ENCODE measurements around the gene INHBB. TPM values are rescaled to one million over a fixed set of nuclear protein-coding genes. Genes with fewer than 3 reads are reported as not detected.

Gene INHBB
- total and polyA plus RNA-seq, 2 of the 4 experiments (the other 2 are of a cell fraction): 0.18 to 0.92 TPM

DNA sequence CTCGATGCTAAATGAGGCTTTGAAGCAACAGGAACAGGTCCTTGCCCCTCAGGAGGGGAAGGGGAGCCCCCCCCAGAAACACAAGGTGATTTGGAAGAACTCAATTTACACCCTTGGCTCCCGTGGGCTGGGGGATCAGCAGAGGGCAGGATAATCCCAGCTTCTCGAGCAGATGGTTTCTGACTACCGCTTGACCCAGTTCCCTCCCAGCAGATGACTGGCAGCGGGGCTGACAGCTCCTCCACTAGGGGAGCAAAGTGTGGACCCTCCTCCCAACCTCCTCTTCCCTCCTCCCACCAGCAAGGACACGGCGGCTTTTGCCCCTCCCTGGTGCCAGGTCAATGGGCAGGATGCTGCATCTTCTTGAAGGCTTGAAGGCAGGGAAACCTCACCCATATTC, 3.5 kb upstream of the INHBB start:
- peaks cover 86% of the 10 kb centered on the region for H3K27me3 ChIP-seq (ENCODE audit: control insufficient read depth, insufficient read depth, low read length)
- intact Hi-C loops (cut with micrococcal nuclease): no loop called here
- in situ Hi-C loops (cut with MboI; ENCODE audit: low sequenced_read_pairs): loop anchor here (5.0 to 25.0 kb wide), 3 partner anchors 335 to 732 kb away; no protein-coding TSS in a partner anchor

More for the DNA sequence above, 3.5 kb upstream of the INHBB start:
- POLR2A ChIA-PET (ENCODE audit: unreplicated experiment): no interaction called here
- Histone ChIP-seq H3K9ac (ENCODE audit: low read depth, low read length) (no peak overlapping the region), H2AK5ac (ENCODE audit: low read depth, low read length) (no peak overlapping the region), H3K9me3 (ENCODE audit: control insufficient read depth, insufficient read depth, low read length) (no peaks in the 10 kb centered on the region), H3K14ac (replicated peaks; ENCODE audit: low read depth, low read length) (no peak overlapping the region), H3K4ac (ENCODE audit: low read depth, low read length) (no peak overlapping the region), H3K4me3 (ENCODE audit: insufficient read depth, low read depth, low read length) (no peak overlapping the region), H3K36me3 (ENCODE audit: control insufficient read depth, insufficient read depth, low read length) (no peaks in the 10 kb centered on the region), H3K18ac (ENCODE audit: low read depth, low read length) (no peak overlapping the region), H2AK9ac (replicated peaks; ENCODE audit: low read depth, low read length, poor library complexity) (no peak overlapping the region), H3K4me2 (ENCODE audit: low read depth, low read length) (no peak overlapping the region), H2BK15ac (ENCODE audit: low read depth, low read length) (no peak overlapping the region), H3K56ac (ENCODE audit: extremely low read depth, insufficient read depth, low read length) (no peak overlapping the region), H3K4me1 (ENCODE audit: control insufficient read depth, insufficient read depth, low read length) (peaks cover 6% of the 10 kb centered on the region; the same call in 1 of the 2 replicates), H2AFZ (replicated peaks; ENCODE audit: low read length, poor library complexity) (no peak overlapping the region), H4K5ac (ENCODE audit: low read depth, low read length) (no peak overlapping the region), H4K20me1 (ENCODE audit: insufficient read depth, low read length) (peaks cover 8% of the 10 kb centered on the region), H3K23ac (ENCODE audit: low read depth, low read length) (no peak overlapping the region), H2BK120ac (ENCODE audit: low read depth, low read length) (no peak overlapping the region), H3K79me1 (ENCODE audit: low read depth in 1 of 2, low read length in 2 of 2) (no peaks in the 10 kb centered on the region), H3K9me1 (ENCODE audit: insufficient read depth, low read length) (no peaks in the 10 kb centered on the region), H2BK5ac (ENCODE audit: low read depth, low read length, poor library complexity, severe bottlenecking) (no peak overlapping the region), H4K91ac (ENCODE audit: insufficient read depth, low read depth, low read length) (no peak overlapping the region), H4K8ac (ENCODE audit: low read depth in 2 of 2, low read length in 2 of 2) (no peak overlapping the region), H3K27ac (ENCODE audit: insufficient read depth, low read length) (no peak overlapping the region), H2BK20ac (ENCODE audit: low read depth, low read length) (no peak overlapping the region)
- WGBS, 2 experiments (ENCODE audit: extremely low coverage in 2 of 2, insufficient read length in 1 of 2): 21% methylated on average over 4 of the region's 7 CpGs; no CpG with 5 or more reads in 1 of the 2 experiments
- CTCF ChIA-PET: interaction anchor here (1.2 to 3.2 kb wide), 2 partner anchors 122 to 339 kb away, joined by 4 to 34 read pairs; no protein-coding TSS in a partner anchor
- dilution Hi-C loops (cut with HindIII; ENCODE audit: low sequenced_read_pairs, unreplicated experiment): no loop called here
- no TSS peak for BruUV-seq (replicated peaks)
- DNase-seq (no peak), ATAC-seq (ENCODE audit: low read depth) (no peak)
- TF ChIP-seq, protein P1, sequence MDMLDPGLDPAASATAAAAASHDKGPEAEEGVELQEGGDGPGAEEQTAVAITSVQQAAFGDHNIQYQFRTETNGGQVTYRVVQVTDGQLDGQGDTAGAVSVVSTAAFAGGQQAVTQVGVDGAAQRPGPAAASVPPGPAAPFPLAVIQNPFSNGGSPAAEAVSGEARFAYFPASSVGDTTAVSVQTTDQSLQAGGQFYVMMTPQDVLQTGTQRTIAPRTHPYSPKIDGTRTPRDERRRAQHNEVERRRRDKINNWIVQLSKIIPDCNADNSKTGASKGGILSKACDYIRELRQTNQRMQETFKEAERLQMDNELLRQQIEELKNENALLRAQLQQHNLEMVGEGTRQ (IDR thresholded peaks at IDR 0.05; ENCODE audit: low read depth, low read length): no peak
- TF ChIP-seq RCOR1 (IDR thresholded peaks at IDR 0.05; ENCODE audit: insufficient replicate concordance, low read length): no peak
- TF ChIP-seq POLR2A (IDR thresholded peaks at IDR 0.05; ENCODE audit: low read depth, low read length): no peak
- no peak for TF ChIP-seq CHD1 (IDR thresholded peaks at IDR 0.05; ENCODE audit: low read depth, low read length)
- no peak for TF ChIP-seq SMC3 (IDR thresholded peaks at IDR 0.05; ENCODE audit: low read depth, low read length)
- no peak for TF ChIP-seq FOS (IDR thresholded peaks at IDR 0.05; ENCODE audit: low read depth, low read length)
- TF ChIP-seq, protein P2, sequence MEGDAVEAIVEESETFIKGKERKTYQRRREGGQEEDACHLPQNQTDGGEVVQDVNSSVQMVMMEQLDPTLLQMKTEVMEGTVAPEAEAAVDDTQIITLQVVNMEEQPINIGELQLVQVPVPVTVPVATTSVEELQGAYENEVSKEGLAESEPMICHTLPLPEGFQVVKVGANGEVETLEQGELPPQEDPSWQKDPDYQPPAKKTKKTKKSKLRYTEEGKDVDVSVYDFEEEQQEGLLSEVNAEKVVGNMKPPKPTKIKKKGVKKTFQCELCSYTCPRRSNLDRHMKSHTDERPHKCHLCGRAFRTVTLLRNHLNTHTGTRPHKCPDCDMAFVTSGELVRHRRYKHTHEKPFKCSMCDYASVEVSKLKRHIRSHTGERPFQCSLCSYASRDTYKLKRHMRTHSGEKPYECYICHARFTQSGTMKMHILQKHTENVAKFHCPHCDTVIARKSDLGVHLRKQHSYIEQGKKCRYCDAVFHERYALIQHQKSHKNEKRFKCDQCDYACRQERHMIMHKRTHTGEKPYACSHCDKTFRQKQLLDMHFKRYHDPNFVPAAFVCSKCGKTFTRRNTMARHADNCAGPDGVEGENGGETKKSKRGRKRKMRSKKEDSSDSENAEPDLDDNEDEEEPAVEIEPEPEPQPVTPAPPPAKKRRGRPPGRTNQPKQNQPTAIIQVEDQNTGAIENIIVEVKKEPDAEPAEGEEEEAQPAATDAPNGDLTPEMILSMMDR (conservative IDR thresholded peaks at IDR 0.05; ENCODE audit: low read depth, low read length): no peak
- TF ChIP-seq, protein P3, sequence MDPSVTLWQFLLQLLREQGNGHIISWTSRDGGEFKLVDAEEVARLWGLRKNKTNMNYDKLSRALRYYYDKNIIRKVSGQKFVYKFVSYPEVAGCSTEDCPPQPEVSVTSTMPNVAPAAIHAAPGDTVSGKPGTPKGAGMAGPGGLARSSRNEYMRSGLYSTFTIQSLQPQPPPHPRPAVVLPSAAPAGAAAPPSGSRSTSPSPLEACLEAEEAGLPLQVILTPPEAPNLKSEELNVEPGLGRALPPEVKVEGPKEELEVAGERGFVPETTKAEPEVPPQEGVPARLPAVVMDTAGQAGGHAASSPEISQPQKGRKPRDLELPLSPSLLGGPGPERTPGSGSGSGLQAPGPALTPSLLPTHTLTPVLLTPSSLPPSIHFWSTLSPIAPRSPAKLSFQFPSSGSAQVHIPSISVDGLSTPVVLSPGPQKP (IDR thresholded peaks at IDR 0.05; ENCODE audit: borderline replicate concordance, low read depth, low read length): no peak
- no peak for TF ChIP-seq MAFK (IDR thresholded peaks at IDR 0.05; ENCODE audit: low read depth, low read length)
- no peak for TF ChIP-seq CEBPB (IDR thresholded peaks at IDR 0.05; ENCODE audit: low read depth, low read length)
- no peak for TF ChIP-seq RFX5 (IDR thresholded peaks at IDR 0.05; ENCODE audit: low read depth, low read length)
- no peak for TF ChIP-seq BHLHE40 (IDR thresholded peaks at IDR 0.05; ENCODE audit: low read depth, low read length)
- no peak for TF ChIP-seq MXI1 (IDR thresholded peaks at IDR 0.05; ENCODE audit: borderline replicate concordance, low read depth, low read length)
- no peak for TF ChIP-seq RAD21 (IDR thresholded peaks at IDR 0.05; ENCODE audit: low read length)
- no peak for TF ChIP-seq NFE2L2 (IDR thresholded peaks at IDR 0.05; ENCODE audit: low read depth, low read length)
- no peak for TF ChIP-seq MAZ (IDR thresholded peaks at IDR 0.05; ENCODE audit: borderline replicate concordance, low read depth, low read length)

Data from IMR-90 (cell line).